Keratinocyte (primary cell): Measurements from ENCODE around the gene MOB4.

ENCODE experiments used
- CTCF ChIP-seq, 3 experiments: IDR thresholded peaks in 1 of 3; conservative IDR thresholded peaks in 1 of 3; optimal IDR thresholded peaks in 1 of 3; 2 replicates in 2 of 3; 3 replicates in 1 of 3; pipeline versions ENCODE3 to v1.5.1; 2011; ENCODE audit warnings: low read length in 3 of 3, mild to moderate bottlenecking in 3 of 3, moderate library complexity in 2 of 3, control low read depth in 1 of 3, inconsistent platforms in 1 of 3; ENCODE audit not compliant: insufficient read depth in 2 of 3; ENCODE audit errors: extremely low read depth in 1 of 3
- EZH2 ChIP-seq: IDR thresholded peaks from one replicate; pipeline ENCODE4 v1.6.1; 2012; ENCODE audit warnings: inconsistent platforms, mild to moderate bottlenecking, low read length, moderate library complexity

- TF ChIP-seq CTCF (optimal IDR thresholded peaks at IDR 0.05 in 1 of 3, IDR thresholded peaks at IDR 0.05 in 1 of 3, conservative IDR thresholded peaks at IDR 0.05 in 1 of 3; ENCODE audit: extremely low read depth in 1 of 3, insufficient read depth in 2 of 3, low read length in 3 of 3) (no peak), EZH2 (no peak)
These were observed 11.4 kb upstream of the MOB4 start for GRCh38 chr2:197504512-197504911.
